GM12872 (cell line): ENCODE results near the gene PRM3.

ENCODE experiments used
- TF ChIP-seq, protein P1 (sequence below): IDR thresholded peaks from 3 replicates; pipeline ENCODE4 v1.5.1; 2011; ENCODE audit warnings: low read depth, mild to moderate bottlenecking, low read length, moderate library complexity; ENCODE audit not compliant: insufficient read depth

PRM3 gene

DNA sequence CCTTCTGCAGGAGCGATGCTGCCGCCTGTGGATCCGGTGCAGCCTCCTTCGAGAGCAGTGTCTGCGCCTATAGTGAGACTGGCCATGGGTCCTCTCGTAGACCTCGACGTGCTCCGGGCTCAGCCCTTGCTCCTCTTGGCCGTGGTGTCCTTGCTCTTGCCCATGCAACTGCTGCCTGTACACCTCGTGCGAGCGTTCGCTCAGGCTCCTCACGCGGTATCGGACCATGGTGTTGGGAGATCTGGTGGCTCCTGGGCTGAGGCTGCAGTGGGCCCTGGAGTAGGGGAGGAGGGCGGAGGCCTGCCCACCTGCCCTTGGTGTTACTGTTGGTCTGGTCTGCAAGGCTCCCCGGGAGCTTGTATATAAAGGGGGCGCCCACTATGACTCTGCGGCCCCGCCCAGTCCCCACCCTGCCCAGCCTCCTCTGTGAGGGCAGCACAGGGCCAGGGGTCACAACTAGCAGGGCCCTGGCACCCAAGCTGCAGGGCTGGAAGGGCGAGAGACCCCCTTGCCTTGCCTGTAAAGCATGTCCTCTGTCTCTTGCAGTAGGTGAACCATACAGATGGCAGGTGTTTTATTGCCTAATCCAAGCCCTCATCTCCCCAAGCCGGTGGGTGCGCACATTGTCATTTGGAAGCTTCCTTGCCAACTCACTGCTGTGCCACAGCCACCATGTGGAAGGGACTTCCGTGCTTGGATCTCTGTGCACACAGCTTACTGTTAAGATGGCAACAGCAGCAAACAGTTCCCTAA lies 2.9 kb upstream of the PRM3 start, which contains the start of gene PRM2:
Gene PRM2, minus strand, starts transcription at position 338 of the 753 bp plus-strand sequence. Its CDS starts 110 bp downstream, at position 228.
- TF ChIP-seq, protein P1, sequence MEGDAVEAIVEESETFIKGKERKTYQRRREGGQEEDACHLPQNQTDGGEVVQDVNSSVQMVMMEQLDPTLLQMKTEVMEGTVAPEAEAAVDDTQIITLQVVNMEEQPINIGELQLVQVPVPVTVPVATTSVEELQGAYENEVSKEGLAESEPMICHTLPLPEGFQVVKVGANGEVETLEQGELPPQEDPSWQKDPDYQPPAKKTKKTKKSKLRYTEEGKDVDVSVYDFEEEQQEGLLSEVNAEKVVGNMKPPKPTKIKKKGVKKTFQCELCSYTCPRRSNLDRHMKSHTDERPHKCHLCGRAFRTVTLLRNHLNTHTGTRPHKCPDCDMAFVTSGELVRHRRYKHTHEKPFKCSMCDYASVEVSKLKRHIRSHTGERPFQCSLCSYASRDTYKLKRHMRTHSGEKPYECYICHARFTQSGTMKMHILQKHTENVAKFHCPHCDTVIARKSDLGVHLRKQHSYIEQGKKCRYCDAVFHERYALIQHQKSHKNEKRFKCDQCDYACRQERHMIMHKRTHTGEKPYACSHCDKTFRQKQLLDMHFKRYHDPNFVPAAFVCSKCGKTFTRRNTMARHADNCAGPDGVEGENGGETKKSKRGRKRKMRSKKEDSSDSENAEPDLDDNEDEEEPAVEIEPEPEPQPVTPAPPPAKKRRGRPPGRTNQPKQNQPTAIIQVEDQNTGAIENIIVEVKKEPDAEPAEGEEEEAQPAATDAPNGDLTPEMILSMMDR, result no peak

DNA sequence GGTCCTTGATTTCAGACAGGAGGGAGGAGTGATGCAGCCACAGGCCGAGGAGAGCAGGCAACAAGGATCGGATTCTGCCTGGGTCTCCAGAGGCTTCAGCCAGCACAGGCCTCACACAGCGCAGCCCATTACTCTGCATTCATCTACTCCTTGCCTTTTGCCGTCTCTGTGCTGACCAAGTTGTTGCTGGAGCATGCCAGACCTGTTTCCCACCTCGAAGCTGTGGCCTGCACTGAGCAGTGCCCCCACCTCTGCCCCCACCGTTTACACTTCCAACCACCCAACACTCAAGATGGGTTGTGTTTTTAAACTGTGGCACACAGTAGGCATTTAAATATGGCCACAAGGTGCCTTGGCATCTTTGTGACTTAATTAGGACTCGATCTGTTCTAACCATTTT lies 1.5 kb upstream of the PRM3 start:
- TF ChIP-seq, protein P1, result no peak

DNA sequence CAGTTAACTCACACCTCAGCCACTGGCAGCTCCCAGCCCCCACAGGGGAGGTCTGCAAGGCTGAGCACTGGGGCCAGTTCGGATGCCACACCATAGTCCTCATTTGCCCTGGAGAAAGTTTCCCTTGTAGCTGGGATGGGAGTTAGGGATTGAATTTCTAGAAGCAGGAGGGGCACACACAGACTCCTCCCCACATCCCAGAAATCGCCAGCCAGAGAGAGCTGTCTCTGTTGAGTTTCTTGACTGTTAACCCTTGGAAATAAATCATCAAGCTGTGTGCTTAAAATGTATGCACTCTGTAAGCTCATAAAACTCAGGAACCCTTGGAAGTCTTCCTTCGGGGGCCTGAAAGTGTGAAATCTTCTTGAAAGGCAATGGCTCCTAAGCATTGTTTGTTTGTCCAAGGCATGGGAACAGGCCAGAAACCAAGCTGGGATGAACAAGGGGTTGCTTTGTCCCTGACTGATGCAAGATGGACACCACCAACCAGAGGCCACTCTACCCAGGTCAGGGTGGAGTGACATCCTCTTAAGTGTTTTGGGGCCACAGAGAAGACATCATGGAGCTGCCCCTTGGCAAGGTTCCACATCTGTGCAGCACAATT lies 394 bp upstream of the PRM3 start:
- TF ChIP-seq, protein P1, result no peak

DNA sequence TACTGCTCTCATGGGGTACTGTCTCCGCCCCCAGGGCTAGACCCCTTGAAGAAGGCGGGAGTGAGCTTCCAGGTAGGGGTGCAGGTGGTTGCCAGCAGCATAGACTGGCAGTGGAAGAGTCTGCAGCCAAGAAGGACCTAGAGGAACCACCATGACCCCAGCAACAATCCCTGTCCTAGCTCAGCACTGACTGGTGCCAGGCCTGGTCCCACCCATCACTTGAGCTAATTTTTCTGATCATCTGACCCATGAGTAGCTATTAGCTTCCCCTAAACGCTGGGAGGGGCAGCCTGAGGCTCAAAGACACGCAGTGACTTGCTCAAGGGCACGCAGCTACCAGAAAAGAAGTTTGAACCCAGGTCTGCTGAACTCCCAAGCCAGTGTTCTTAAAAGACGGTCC lies 945 bp downstream of the PRM3 start:
- TF ChIP-seq, protein P1, result no peak

DNA sequence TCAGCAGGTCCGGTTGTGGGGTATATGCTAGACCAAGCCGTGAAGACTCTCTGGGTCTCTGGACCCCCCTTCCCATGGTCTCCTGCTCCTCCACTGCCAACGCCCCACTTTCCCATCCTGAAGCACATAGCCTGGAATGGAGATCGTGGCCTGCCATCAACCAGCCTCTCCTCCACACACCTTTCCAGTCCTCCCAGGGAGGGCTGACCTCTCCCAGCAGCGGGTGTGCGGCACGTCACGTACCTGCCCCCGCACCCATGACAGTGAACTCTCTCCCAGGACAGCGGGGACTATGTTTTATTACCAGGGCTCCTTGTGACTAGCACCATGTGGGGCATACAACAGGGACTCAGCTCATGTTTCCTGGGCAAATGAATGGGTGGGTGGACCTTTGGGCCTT lies 1.8 kb downstream of the PRM3 start:
- TF ChIP-seq, protein P1, result no peak

DNA sequence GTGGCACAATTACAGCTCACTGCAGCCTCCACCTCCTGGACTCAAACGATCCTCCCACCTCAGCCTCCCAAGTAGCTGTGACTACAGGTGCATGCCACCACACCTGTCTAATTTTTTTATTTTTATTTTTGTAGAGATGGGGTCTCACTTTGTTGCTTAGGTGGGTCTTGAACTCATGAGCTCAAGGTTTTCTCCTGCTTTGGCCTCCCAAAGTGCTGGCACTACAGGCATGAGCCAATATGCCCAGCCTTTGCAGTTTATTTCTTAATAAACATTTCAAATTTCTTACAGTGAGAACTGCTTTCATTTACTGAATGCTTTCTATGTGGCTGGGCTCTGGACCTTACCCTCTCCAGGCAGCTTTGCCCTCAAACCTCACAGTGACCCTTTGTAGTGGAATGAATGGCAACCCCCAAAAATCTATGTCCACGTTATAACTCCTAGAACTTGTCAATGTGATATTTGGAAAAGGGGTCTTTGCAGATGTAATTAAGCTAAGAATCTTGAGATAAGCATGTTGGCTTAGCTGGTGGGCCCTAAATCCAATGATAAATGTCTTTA lies 2.7 kb downstream of the PRM3 start:
- TF ChIP-seq, protein P1, result no peak

DNA sequence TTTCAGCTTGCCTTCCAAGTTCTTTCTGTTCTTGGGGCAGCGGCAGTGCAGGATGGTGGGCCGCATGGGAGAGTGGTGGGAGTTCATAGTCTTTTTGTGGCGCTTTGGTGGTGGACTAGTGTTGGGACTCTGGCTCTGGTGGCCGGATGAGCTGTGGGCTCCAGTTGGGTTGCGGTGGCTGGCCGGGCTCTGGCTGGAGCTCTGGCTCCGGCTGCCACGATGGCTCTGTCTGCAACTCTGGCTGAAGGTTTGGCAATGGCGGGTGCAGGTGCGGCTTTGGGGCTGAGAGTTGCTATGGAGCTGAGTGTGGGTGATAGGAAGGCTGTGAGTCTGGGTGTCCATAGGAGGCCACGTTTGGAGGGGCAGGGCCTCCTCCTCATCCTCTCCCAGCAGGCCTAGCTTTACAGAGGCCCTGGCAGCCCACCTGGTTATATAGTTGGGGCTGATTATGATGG lies 4.5 kb downstream of the PRM3 start, which contains the start of gene TNP2:
Gene TNP2, minus strand, starts transcription at position 405 of the 455 bp plus-strand sequence. Its CDS starts 63 bp downstream, at position 342.
- TF ChIP-seq, protein P1, result no peak
